ENCODE data around the gene SAMM50.

DNA sequence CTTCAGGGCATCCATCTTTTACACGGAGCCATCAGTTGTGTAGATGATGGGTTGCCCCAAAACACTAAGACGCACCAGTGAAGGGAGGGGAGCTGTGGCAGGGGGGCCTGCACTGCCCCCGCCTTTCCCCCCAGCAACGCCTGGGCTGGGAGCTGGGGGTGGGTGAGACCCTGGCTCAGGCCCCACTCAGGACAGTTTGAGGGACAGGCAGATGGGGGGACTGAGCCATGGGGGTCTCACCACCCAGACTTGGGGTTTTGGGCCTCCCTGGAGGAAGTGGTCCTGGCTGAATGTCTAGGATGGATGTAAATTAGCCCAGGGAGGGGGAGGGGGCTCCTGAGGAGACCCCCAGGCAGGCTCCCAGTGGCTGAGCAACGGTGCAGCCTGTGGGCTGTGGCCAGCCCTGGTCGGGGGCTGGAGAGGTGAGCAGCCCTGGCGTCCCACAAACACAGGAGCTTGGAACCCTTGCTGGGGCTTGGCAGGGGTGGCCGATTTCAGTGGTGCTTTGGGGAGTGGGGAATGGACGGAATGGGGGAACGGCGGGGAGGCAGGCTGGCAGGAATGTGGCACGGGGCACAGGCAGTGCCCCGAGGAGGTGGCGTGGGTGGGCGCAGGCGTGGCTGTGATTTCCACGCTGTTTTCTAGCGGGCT, 74.9 kb downstream of the SAMM50 start:
- TF ChIP-seq, protein P1, sequence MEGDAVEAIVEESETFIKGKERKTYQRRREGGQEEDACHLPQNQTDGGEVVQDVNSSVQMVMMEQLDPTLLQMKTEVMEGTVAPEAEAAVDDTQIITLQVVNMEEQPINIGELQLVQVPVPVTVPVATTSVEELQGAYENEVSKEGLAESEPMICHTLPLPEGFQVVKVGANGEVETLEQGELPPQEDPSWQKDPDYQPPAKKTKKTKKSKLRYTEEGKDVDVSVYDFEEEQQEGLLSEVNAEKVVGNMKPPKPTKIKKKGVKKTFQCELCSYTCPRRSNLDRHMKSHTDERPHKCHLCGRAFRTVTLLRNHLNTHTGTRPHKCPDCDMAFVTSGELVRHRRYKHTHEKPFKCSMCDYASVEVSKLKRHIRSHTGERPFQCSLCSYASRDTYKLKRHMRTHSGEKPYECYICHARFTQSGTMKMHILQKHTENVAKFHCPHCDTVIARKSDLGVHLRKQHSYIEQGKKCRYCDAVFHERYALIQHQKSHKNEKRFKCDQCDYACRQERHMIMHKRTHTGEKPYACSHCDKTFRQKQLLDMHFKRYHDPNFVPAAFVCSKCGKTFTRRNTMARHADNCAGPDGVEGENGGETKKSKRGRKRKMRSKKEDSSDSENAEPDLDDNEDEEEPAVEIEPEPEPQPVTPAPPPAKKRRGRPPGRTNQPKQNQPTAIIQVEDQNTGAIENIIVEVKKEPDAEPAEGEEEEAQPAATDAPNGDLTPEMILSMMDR (IDR thresholded peaks at IDR 0.05; ENCODE audit: low read depth, low read length, missing input control) = no peak
- no peak for TF ChIP-seq TAF1 (conservative IDR thresholded peaks at IDR 0.05)
- no peak for TF ChIP-seq YY1 (IDR thresholded peaks at IDR 0.05)
- no peak for TF ChIP-seq EGR1 (IDR thresholded peaks at IDR 0.05; ENCODE audit: low read depth in 2 of 2)
- TF ChIP-seq, protein P2, sequence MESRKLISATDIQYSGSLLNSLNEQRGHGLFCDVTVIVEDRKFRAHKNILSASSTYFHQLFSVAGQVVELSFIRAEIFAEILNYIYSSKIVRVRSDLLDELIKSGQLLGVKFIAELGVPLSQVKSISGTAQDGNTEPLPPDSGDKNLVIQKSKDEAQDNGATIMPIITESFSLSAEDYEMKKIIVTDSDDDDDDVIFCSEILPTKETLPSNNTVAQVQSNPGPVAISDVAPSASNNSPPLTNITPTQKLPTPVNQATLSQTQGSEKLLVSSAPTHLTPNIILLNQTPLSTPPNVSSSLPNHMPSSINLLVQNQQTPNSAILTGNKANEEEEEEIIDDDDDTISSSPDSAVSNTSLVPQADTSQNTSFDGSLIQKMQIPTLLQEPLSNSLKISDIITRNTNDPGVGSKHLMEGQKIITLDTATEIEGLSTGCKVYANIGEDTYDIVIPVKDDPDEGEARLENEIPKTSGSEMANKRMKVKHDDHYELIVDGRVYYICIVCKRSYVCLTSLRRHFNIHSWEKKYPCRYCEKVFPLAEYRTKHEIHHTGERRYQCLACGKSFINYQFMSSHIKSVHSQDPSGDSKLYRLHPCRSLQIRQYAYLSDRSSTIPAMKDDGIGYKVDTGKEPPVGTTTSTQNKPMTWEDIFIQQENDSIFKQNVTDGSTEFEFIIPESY (IDR thresholded peaks at IDR 0.05) = no peak
- no peak for TF ChIP-seq RXRA (IDR thresholded peaks at IDR 0.05)
- TF ChIP-seq, protein P3, sequence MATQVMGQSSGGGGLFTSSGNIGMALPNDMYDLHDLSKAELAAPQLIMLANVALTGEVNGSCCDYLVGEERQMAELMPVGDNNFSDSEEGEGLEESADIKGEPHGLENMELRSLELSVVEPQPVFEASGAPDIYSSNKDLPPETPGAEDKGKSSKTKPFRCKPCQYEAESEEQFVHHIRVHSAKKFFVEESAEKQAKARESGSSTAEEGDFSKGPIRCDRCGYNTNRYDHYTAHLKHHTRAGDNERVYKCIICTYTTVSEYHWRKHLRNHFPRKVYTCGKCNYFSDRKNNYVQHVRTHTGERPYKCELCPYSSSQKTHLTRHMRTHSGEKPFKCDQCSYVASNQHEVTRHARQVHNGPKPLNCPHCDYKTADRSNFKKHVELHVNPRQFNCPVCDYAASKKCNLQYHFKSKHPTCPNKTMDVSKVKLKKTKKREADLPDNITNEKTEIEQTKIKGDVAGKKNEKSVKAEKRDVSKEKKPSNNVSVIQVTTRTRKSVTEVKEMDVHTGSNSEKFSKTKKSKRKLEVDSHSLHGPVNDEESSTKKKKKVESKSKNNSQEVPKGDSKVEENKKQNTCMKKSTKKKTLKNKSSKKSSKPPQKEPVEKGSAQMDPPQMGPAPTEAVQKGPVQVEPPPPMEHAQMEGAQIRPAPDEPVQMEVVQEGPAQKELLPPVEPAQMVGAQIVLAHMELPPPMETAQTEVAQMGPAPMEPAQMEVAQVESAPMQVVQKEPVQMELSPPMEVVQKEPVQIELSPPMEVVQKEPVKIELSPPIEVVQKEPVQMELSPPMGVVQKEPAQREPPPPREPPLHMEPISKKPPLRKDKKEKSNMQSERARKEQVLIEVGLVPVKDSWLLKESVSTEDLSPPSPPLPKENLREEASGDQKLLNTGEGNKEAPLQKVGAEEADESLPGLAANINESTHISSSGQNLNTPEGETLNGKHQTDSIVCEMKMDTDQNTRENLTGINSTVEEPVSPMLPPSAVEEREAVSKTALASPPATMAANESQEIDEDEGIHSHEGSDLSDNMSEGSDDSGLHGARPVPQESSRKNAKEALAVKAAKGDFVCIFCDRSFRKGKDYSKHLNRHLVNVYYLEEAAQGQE (IDR thresholded peaks at IDR 0.05) = no peak
- TF ChIP-seq HNF4G (IDR thresholded peaks at IDR 0.05) = no peak
- TF ChIP-seq, protein P4, sequence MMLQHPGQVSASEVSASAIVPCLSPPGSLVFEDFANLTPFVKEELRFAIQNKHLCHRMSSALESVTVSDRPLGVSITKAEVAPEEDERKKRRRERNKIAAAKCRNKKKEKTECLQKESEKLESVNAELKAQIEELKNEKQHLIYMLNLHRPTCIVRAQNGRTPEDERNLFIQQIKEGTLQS (IDR thresholded peaks at IDR 0.05) = no peak
- no peak for TF ChIP-seq SP1 (IDR thresholded peaks at IDR 0.05)
- TF ChIP-seq, protein P5, sequence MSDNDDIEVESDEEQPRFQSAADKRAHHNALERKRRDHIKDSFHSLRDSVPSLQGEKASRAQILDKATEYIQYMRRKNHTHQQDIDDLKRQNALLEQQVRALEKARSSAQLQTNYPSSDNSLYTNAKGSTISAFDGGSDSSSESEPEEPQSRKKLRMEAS (IDR thresholded peaks at IDR 0.05) = no peak

Data from liver (tissue), 3 donors.